GM18498 (cell line): ENCODE results near the gene PLA2G1B.
"Not testable (repeated sequence)": the region's sequence is repeated elsewhere in the genome, so short reads cannot be mapped to it uniquely, and the experiment has no call there.

Experiments
- ATAC-seq: cut with Tn5 transposase; IDR thresholded peaks from one replicate; pipeline ENCODE4 v1.9.1; 2021; ENCODE audit warnings: mild to moderate bottlenecking, moderate library complexity; ENCODE audit not compliant: unreplicated experiment

The PLA2G1B gene

GRCh38 chr12:120359128-120359527 is 31.5 kb upstream of the PLA2G1B start:
- no peak for ATAC-seq

- ATAC-seq, result no peak
These were observed 31.0 kb upstream of the PLA2G1B start for GRCh38 chr12:120358412-120359100.

GRCh38 chr12:120357104-120357503 is 29.5 kb upstream of the PLA2G1B start:
- no peak for ATAC-seq

- ATAC-seq, result no peak
These were observed 29.0 kb upstream of the PLA2G1B start for GRCh38 chr12:120356567-120357030.

GRCh38 chr12:120353556-120354317 is 26.2 kb upstream of the PLA2G1B start:
- ATAC-seq, result no peak

GRCh38 chr12:120353136-120353535 is 25.6 kb upstream of the PLA2G1B start:
- no peak for ATAC-seq

- no peak for ATAC-seq
These were observed 24.5 kb upstream of the PLA2G1B start for GRCh38 chr12:120352117-120352516.

- no peak for ATAC-seq
These were observed 23.2 kb upstream of the PLA2G1B start for GRCh38 chr12:120350576-120351350.

- no peak for ATAC-seq
These were observed 20.2 kb upstream of the PLA2G1B start for GRCh38 chr12:120347766-120348165.

GRCh38 chr12:120346681-120347080 is 19.1 kb upstream of the PLA2G1B start:
- ATAC-seq, result no peak

GRCh38 chr12:120346031-120346430 is 18.5 kb upstream of the PLA2G1B start:
- no peak for ATAC-seq

GRCh38 chr12:120343692-120344091 is 16.1 kb upstream of the PLA2G1B start:
- ATAC-seq, result no peak

- ATAC-seq, result no peak
These were observed 15.5 kb upstream of the PLA2G1B start for GRCh38 chr12:120343039-120343537.

- no peak for ATAC-seq
These were observed 14.8 kb upstream of the PLA2G1B start for GRCh38 chr12:120342175-120343038.

GRCh38 chr12:120339256-120339655 is 11.7 kb upstream of the PLA2G1B start:
- ATAC-seq, result no peak

GRCh38 chr12:120337730-120338129 is 10.2 kb upstream of the PLA2G1B start:
- ATAC-seq, result no peak

- not testable (repeated sequence) for ATAC-seq
These were observed 8.8 kb upstream of the PLA2G1B start for GRCh38 chr12:120336392-120336791.

GRCh38 chr12:120335447-120335846 is 7.9 kb upstream of the PLA2G1B start:
- not testable (repeated sequence) for ATAC-seq

- no peak for ATAC-seq
These were observed 4.9 kb upstream of the PLA2G1B start for GRCh38 chr12:120332523-120332922.

- no peak for ATAC-seq
These were observed 4.5 kb upstream of the PLA2G1B start for GRCh38 chr12:120332041-120332440.
